ENCODE measurements around the gene CDK5R2.

CDK5R2 gene

GRCh38 chr2:219010162-219010756 is 50.8 kb downstream of the CDK5R2 start:
- no peak overlapping the region for H3K27ac ChIP-seq
- TF ChIP-seq CTCF (conservative IDR thresholded peaks at IDR 0.05) (peak; percentile 67), ZFX (IDR thresholded peaks at IDR 0.05) (no peak)

GRCh38 chr2:219010873-219011272 is 51.4 kb downstream of the CDK5R2 start:
- no peak overlapping the region for H3K27ac ChIP-seq
- TF ChIP-seq CTCF (conservative IDR thresholded peaks at IDR 0.05): no peak
- no peak for TF ChIP-seq ZFX (IDR thresholded peaks at IDR 0.05)

Measured in C4-2B (cell line).